Small intestine (tissue), 7 donors: ENCODE measurements around the gene PRKACB. TPM values are rescaled to one million over a fixed set of nuclear protein-coding genes. Genes with fewer than 3 reads are reported as not detected.

Experiments used
- DNase-seq, 2 donors: peaks; one replicate each; pipeline versions ENCODE4 v3.0.0 to v3.0.0-alpha.2; 2013
- FAIRE-seq: peaks from 2 replicates; lab custom pipeline; 2012; peaks lifted over from hg19 to GRCh38; lab: Jason Lieb, UNC
- H3K27ac ChIP-seq, 3 donors: one replicate each; pipeline ENCODE4 v1.5.1; 2013; ENCODE audit warnings: low read length in 2 of 3, mild to moderate bottlenecking in 2 of 3, control low read depth in 1 of 3, inconsistent platforms in 1 of 3, low read depth in 1 of 3, moderate library complexity in 1 of 3
- H3K27me3 ChIP-seq, 3 donors: one replicate each; pipeline ENCODE4 v1.6.1; 2013; ENCODE audit warnings: low read length in 3 of 3, inconsistent platforms in 1 of 3; ENCODE audit not compliant: control insufficient read depth in 3 of 3, insufficient read depth in 3 of 3
- H3K36me3 ChIP-seq, 3 donors: one replicate each; pipeline ENCODE4 v1.6.1; 2013; ENCODE audit warnings: low read length in 3 of 3, inconsistent platforms in 1 of 3, low read depth in 1 of 3, mild to moderate bottlenecking in 1 of 3, moderate library complexity in 1 of 3; ENCODE audit not compliant: control insufficient read depth in 3 of 3, insufficient read depth in 2 of 3
- H3K4me1 ChIP-seq, 3 donors: one replicate each; pipeline ENCODE4 v1.6.1; 2013; ENCODE audit warnings: low read length in 2 of 3, inconsistent platforms in 1 of 3, low read depth in 1 of 3, mild to moderate bottlenecking in 1 of 3, moderate library complexity in 1 of 3; ENCODE audit not compliant: control insufficient read depth in 3 of 3, insufficient read depth in 2 of 3
- H3K4me3 ChIP-seq, 3 donors: one replicate each; pipeline ENCODE4 v1.5.1; 2013; ENCODE audit warnings: low read length in 3 of 3, control low read depth in 1 of 3, inconsistent platforms in 1 of 3, low read depth in 1 of 3, mild to moderate bottlenecking in 1 of 3, moderate library complexity in 1 of 3
- H3K9me3 ChIP-seq, 2 donors: one replicate each; pipeline ENCODE4 v1.6.1; 2013; ENCODE audit warnings: low read depth in 1 of 2, low read length in 1 of 2; ENCODE audit not compliant: control insufficient read depth in 2 of 2, insufficient read depth in 1 of 2
- WGBS, 3 donors: extraction: QIAGEN DNeasy Blood & Tissue Kit; methylation state at CpG; one replicate each; pipeline ENCODE4 v1.1.7; 2013; 5-methylcytosine and 5-hydroxymethylcytosine counted together
- polyA plus RNA-seq, 4 donors: library from polyadenylated mRNA; stranded (reverse) in 3 of 4; unstranded in 1 of 4; fragments of 200-250 nt in 3 of 4; fragments of 120-200 nt in 1 of 4; gene quantifications; one replicate each; pipeline versions ENCODE4 v1.2.1 to v1.2.3, GENCODE V29; 2013
- donor health status: healthy with polysubstance abuse.
- donor health status: control.
- donor health status: control.
- donor health status: Bipolar disorder and iron deficiency.
- donor health status: healthy.

Gene PRKACB
- polyA plus RNA-seq, 4 donors: 1.8 to 29.4 (median 7.3) TPM

GRCh38 chr1:84162295-84162694 lies 18.2 kb downstream of the PRKACB start:
- H3K27me3 ChIP-seq: no peaks in the 10 kb centered on the region
- H3K36me3 ChIP-seq: no peaks in the 10 kb centered on the region
- WGBS, 3 donors: 91 to 97% (median 94%) methylated on average over 2 of the region's 2 CpGs
- DNase-seq: no peak
- no peak overlapping the region for H3K4me3 ChIP-seq
- FAIRE-seq: no peak
- H3K9me3 ChIP-seq: no peaks in the 10 kb centered on the region
- H3K27ac ChIP-seq: no peak overlapping the region
- no peaks in the 10 kb centered on the region for H3K4me1 ChIP-seq

GRCh38 chr1:84163123-84163931 lies 19.3 kb downstream of the PRKACB start:
- FAIRE-seq (no peak), DNase-seq (no peak)
- Histone ChIP-seq H3K4me1 (no peaks in the 10 kb centered on the region), H3K36me3 (no peaks in the 10 kb centered on the region), H3K4me3 (no peak overlapping the region), H3K27ac (no peak overlapping the region), H3K27me3 (no peaks in the 10 kb centered on the region), H3K9me3 (no peaks in the 10 kb centered on the region)
- 85 to 91% (median 87%) methylated on average over 7 of the region's 7 CpGs for WGBS, 3 donors

GRCh38 chr1:84164161-84164560 lies 20.1 kb downstream of the PRKACB start:
- Histone ChIP-seq H3K27ac (no peak overlapping the region), H3K9me3 (no peaks in the 10 kb centered on the region), H3K27me3 (no peaks in the 10 kb centered on the region), H3K4me1 (no peaks in the 10 kb centered on the region), H3K4me3 (peak overlapping the region in 1 of 3 donors; percentile 1), H3K36me3 (no peaks in the 10 kb centered on the region)
- FAIRE-seq: no peak
- 71 to 79% (median 77%) methylated on average over 5 of the region's 5 CpGs for WGBS, 3 donors
- DNase-seq: no peak

GRCh38 chr1:84164567-84165021 lies 20.5 kb downstream of the PRKACB start:
- Histone ChIP-seq H3K9me3 (no peaks in the 10 kb centered on the region), H3K27me3 (no peaks in the 10 kb centered on the region), H3K27ac (no peak overlapping the region), H3K4me3 (peak overlapping the region in 1 of 3 donors; percentile 1), H3K36me3 (no peaks in the 10 kb centered on the region), H3K4me1 (no peaks in the 10 kb centered on the region)
- FAIRE-seq (no peak), DNase-seq (no peak)
- 57 to 84% (median 73%) methylated on average over 6 of the region's 6 CpGs for WGBS, 3 donors

GRCh38 chr1:84165601-84166000 lies 21.5 kb downstream of the PRKACB start:
- Histone ChIP-seq H3K4me3 (no peak overlapping the region), H3K9me3 (no peaks in the 10 kb centered on the region), H3K27me3 (no peaks in the 10 kb centered on the region), H3K36me3 (no peaks in the 10 kb centered on the region), H3K27ac (no peak overlapping the region), H3K4me1 (no peaks in the 10 kb centered on the region)
- WGBS, 3 donors: 75 to 89% (median 76%) methylated on average over 1 of the region's 1 CpG
- DNase-seq: no peak
- FAIRE-seq: no peak

- FAIRE-seq (no peak), DNase-seq (no peak)
- H3K4me3 ChIP-seq: no peak overlapping the region
- H3K27me3 ChIP-seq: no peaks in the 10 kb centered on the region
- WGBS, 3 donors: 58 to 84% (median 81%) methylated on average over 1 of the region's 1 CpG
- H3K4me1 ChIP-seq: no peaks in the 10 kb centered on the region
- H3K9me3 ChIP-seq: no peaks in the 10 kb centered on the region
- no peaks in the 10 kb centered on the region for H3K36me3 ChIP-seq
- no peak overlapping the region for H3K27ac ChIP-seq
These were observed 22.7 kb downstream of the PRKACB start for GRCh38 chr1:84166797-84167196.

- WGBS, 3 donors: 65 to 79% (median 79%) methylated on average over 2 of the region's 2 CpGs
- Histone ChIP-seq H3K9me3 (no peaks in the 10 kb centered on the region), H3K4me3 (no peak overlapping the region), H3K36me3 (no peaks in the 10 kb centered on the region), H3K4me1 (peaks cover 0 to under 1% (median 0%) of the 10 kb centered on the region in 3 donors), H3K27me3 (no peaks in the 10 kb centered on the region), H3K27ac (no peak overlapping the region)
- FAIRE-seq (no peak), DNase-seq (no peak)
These were observed 24.7 kb downstream of the PRKACB start for GRCh38 chr1:84168783-84169182.

GRCh38 chr1:84170171-84170570 lies 26.1 kb downstream of the PRKACB start:
- peaks cover 0 to 4% (median 3%) of the 10 kb centered on the region in 3 donors for H3K4me1 ChIP-seq
- no peak for DNase-seq
- no peak overlapping the region for H3K4me3 ChIP-seq
- no peak overlapping the region for H3K27ac ChIP-seq
- no peaks in the 10 kb centered on the region for H3K36me3 ChIP-seq
- 78 to 96% (median 84%) methylated on average over 1 of the region's 1 CpG for WGBS, 3 donors
- no peak for FAIRE-seq
- no peaks in the 10 kb centered on the region for H3K9me3 ChIP-seq
- no peaks in the 10 kb centered on the region for H3K27me3 ChIP-seq
